Epithelial cell of proximal tubule (primary cell): ENCODE measurements around the gene ALB. TPM values are rescaled to one million over a fixed set of nuclear protein-coding genes. Genes with fewer than 3 reads are reported as not detected.

ENCODE experiments used
- DNase-seq: peaks from one replicate; pipeline ENCODE4 v3.0.0-alpha.2; 2011; ENCODE audit warnings: low read depth
- H3K4me3 ChIP-seq: 2 replicates; pipeline ENCODE4 v1.5.1; 2011; ENCODE audit warnings: low read depth, mild to moderate bottlenecking, low read length
- total RNA-seq: library from RNA; depleted of rRNA; stranded (reverse); fragments of >200 nt; gene quantifications from 2 replicates; pipeline ENCODE4 v1.2.3, GENCODE V29; 2015
- TF ChIP-seq, protein P1 (sequence below): conservative IDR thresholded peaks from 2 replicates; pipeline ENCODE4 v1.5.1; 2012; ENCODE audit warnings: low read depth, mild to moderate bottlenecking, low read length

The ALB gene
- total RNA-seq, 1 donor from 2014 or later = not detected

DNA sequence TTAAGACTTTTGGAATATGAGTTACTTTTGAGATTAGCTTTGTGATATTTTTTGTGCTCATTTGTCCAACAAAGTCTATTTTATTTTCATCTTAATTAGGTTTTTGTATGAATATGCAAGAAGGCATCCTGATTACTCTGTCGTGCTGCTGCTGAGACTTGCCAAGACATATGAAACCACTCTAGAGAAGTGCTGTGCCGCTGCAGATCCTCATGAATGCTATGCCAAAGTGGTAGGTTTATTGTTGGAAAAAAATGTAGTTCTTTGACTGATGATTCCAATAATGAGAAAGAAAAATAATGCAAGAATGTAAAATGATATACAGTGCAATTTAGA, 10.8 kb downstream of the ALB start:
- DNase-seq = no peak
- TF ChIP-seq, protein P1, sequence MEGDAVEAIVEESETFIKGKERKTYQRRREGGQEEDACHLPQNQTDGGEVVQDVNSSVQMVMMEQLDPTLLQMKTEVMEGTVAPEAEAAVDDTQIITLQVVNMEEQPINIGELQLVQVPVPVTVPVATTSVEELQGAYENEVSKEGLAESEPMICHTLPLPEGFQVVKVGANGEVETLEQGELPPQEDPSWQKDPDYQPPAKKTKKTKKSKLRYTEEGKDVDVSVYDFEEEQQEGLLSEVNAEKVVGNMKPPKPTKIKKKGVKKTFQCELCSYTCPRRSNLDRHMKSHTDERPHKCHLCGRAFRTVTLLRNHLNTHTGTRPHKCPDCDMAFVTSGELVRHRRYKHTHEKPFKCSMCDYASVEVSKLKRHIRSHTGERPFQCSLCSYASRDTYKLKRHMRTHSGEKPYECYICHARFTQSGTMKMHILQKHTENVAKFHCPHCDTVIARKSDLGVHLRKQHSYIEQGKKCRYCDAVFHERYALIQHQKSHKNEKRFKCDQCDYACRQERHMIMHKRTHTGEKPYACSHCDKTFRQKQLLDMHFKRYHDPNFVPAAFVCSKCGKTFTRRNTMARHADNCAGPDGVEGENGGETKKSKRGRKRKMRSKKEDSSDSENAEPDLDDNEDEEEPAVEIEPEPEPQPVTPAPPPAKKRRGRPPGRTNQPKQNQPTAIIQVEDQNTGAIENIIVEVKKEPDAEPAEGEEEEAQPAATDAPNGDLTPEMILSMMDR = no peak
- H3K4me3 ChIP-seq = no peak overlapping the region

DNA sequence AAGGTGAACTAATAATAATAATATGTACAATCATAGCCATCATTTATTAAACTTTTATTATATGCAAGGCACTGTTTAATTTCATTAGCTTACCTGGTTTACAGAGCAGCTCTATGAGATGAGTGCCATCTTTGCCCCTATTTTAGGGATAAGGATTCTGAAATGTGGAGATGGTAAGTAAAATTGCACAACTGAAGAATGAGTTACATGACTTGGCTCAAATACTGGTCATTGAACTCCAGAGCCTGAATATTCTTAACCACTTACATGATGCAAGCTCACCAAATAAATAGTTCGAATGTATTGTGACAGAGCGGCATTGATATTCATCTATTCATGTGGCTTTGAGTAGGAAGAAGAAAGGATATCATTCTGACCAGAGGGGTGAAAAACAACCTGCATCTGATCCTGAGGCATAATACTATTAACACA, 11.7 kb downstream of the ALB start:
- peak; percentile 9 for DNase-seq
- no peak overlapping the region for H3K4me3 ChIP-seq
- TF ChIP-seq, protein P1 = no peak

DNA sequence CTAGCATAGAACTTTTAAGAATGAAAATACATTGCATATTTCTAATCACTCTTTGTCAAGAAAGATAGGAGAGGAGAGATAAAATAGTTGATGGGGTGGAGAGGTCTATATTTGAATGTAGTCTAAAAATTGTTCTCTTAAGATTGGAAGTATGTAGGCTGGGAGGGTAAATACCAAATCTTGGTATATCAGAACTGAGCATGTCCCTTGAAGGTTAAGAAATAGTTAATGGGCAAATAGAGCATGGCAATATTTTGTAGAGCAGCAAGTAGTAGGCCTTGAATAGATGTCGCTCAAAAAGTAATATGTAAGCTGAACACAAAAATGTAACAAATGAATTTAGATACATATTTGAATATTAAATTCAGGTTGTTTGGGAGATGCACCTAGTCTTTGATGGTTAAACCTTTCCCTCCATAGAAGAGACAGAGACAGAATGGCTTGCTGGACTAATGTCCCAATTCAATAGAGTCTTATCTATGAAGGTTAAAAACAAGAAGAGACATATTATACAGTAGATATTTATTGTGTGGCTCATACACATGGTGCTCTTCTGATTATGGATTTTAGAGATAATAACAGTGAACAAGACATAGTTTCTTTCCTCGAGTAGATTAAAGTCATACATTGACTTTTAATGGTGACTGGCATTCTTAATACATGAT, 12.5 kb downstream of the ALB start:
- TF ChIP-seq, protein P1 = no peak
- DNase-seq = no peak
- H3K4me3 ChIP-seq = no peak overlapping the region

DNA sequence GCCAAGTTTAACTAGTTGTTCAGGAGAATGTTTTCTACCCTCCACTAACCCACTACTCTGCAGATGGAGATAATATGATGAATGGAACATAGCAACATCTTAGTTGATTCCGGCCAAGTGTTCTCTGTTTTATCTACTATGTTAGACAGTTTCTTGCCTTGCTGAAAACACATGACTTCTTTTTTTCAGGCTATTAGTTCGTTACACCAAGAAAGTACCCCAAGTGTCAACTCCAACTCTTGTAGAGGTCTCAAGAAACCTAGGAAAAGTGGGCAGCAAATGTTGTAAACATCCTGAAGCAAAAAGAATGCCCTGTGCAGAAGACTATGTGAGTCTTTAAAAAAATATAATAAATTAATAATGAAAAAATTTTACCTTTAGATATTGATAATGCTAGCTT, 13.3 kb downstream of the ALB start:
- TF ChIP-seq, protein P1 = no peak
- DNase-seq = no peak
- no peak overlapping the region for H3K4me3 ChIP-seq

DNA sequence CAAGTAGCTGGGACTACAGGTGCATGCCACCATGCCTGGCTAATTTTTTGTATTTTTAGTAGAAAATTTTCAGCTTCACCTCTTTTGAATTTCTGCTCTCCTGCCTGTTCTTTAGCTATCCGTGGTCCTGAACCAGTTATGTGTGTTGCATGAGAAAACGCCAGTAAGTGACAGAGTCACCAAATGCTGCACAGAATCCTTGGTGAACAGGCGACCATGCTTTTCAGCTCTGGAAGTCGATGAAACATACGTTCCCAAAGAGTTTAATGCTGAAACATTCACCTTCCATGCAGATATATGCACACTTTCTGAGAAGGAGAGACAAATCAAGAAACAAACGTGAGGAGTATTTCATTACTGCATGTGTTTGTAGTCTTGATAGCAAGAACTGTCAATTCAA, 13.9 kb downstream of the ALB start:
- DNase-seq = no peak
- no peak overlapping the region for H3K4me3 ChIP-seq
- TF ChIP-seq, protein P1 = no peak

DNA sequence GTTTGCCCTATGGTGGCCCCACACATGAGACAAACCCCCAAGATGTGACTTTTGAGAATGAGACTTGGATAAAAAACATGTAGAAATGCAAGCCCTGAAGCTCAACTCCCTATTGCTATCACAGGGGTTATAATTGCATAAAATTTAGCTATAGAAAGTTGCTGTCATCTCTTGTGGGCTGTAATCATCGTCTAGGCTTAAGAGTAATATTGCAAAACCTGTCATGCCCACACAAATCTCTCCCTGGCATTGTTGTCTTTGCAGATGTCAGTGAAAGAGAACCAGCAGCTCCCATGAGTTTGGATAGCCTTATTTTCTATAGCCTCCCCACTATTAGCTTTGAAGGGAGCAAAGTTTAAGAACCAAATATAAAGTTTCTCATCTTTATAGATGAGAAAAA, 14.6 kb downstream of the ALB start:
- no peak overlapping the region for H3K4me3 ChIP-seq
- TF ChIP-seq, protein P1 = no peak
- no peak for DNase-seq
